ENCODE measurements around the gene NAB2. TPM values are rescaled to one million over a fixed set of nuclear protein-coding genes. Genes with fewer than 3 reads are reported as not detected.

NAB2 gene
- total RNA-seq, 1 donor = 41.8 TPM

- H3K4me3 ChIP-seq (ENCODE audit: low read depth, low read length) = no peak overlapping the region
- TF ChIP-seq CTCF (IDR thresholded peaks at IDR 0.05; ENCODE audit: insufficient read depth, low read length) = no peak
- DNase-seq (ENCODE audit: low read depth) = no peak
Observed at GRCh38 chr12:57096099-57096572, 7.2 kb downstream of the NAB2 start.

DNA sequence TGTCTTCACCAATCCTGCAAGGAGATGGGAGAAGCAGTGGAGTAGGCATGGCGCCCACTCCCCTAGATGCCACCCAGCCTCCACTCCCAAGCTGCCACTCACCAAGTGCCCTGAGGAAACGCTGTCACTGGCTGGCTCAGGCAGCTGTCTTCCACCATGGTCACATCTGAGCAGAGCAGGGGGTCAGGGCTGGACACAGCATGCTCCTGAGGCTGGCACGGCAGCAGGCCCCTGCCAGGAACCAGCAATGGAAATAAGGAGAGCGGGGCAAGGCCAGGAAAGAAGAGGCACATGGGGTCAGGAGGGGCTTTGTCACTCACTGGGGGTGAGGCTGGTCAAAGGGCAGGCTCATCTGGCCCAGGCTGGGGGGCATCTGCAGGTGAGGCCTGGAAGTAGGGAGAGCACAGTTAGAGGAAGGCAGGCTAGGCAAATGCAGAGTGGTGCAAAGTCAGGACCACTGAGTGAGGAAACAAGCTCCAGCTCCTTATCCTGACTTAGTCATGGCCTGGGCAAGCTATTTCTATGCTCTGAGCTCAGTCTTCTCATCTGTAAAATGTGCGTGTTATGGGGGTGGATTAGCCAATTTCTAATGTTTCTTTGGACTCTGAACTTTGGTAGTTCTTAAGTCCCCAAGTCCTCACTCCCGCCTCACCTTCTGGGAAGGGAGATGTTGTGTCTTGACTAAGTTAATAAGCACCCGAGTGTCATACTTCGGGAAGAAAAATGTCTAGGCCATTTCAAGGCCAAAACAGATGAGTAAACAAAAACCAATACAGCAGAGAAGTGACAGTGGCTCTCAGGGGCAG lies 8.0 kb downstream of the NAB2 start:
- TF ChIP-seq CTCF (IDR thresholded peaks at IDR 0.05; ENCODE audit: insufficient read depth, low read length) = no peak
- no peak overlapping the region for H3K4me3 ChIP-seq (ENCODE audit: low read depth, low read length)
- no peak for DNase-seq (ENCODE audit: low read depth)

DNA sequence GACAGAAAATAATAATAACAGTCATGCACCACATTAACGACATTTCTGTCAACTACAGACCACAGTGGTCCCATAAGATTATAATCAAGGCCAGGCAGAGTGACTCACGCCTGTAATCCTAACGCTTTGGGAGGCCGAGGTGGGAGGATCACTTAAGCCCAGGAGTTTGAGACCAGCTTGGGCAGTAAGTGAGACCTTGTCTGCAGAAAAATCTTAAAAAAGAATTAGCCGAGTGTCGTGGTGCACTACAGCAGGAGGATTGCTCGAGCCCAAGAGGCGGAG lies 8.6 kb downstream of the NAB2 start:
- no peak for DNase-seq (ENCODE audit: low read depth)
- TF ChIP-seq CTCF (IDR thresholded peaks at IDR 0.05; ENCODE audit: insufficient read depth, low read length) = no peak
- no peak overlapping the region for H3K4me3 ChIP-seq (ENCODE audit: low read depth, low read length)

- no peak overlapping the region for H3K4me3 ChIP-seq (ENCODE audit: low read depth, low read length)
- no peak for TF ChIP-seq CTCF (IDR thresholded peaks at IDR 0.05; ENCODE audit: insufficient read depth, low read length)
- DNase-seq (ENCODE audit: low read depth) = no peak
Observed at GRCh38 chr12:57098546-57098945, 9.6 kb downstream of the NAB2 start.

GRCh38 chr12:57099047-57099714 lies 10.3 kb downstream of the NAB2 start:
- DNase-seq (ENCODE audit: low read depth) = no peak
- no peak overlapping the region for H3K4me3 ChIP-seq (ENCODE audit: low read depth, low read length)
- TF ChIP-seq CTCF (IDR thresholded peaks at IDR 0.05; ENCODE audit: insufficient read depth, low read length) = no peak

GRCh38 chr12:57099766-57100165 lies 10.9 kb downstream of the NAB2 start:
- no peak for TF ChIP-seq CTCF (IDR thresholded peaks at IDR 0.05; ENCODE audit: insufficient read depth, low read length)
- no peak overlapping the region for H3K4me3 ChIP-seq (ENCODE audit: low read depth, low read length)
- DNase-seq (ENCODE audit: low read depth) = no peak

All from fibroblast of the aortic adventitia (primary cell).